HG02973 (cell line): ENCODE data around the gene SRCAP.

Experiments
- ATAC-seq: cut with Tn5 transposase; IDR thresholded peaks from one replicate; pipeline ENCODE4 v1.9.1; 2021; ENCODE audit warnings: moderate library complexity; ENCODE audit not compliant: unreplicated experiment

Gene SRCAP

GRCh38 chr16:30787613-30788378 lies 88.8 kb downstream of the SRCAP start:
- ATAC-seq: no peak
